Colonic mucosa (tissue), 4 donors: ENCODE data around the gene FGF9. TPM values are rescaled to one million over a fixed set of nuclear protein-coding genes. Genes with fewer than 3 reads are reported as not detected.

Experiments used
- DNase-seq: peaks from one replicate; pipeline ENCODE4 v3.0.0-alpha.2; 2020
- H3K27ac ChIP-seq: fragments of 200-600 bp; one replicate; pipeline ENCODE4 v1.8.0; 2021
- H3K27me3 ChIP-seq: fragments of 200-600 bp; one replicate; pipeline ENCODE4 v1.8.0; 2021
- H3K36me3 ChIP-seq: fragments of 200-600 bp; one replicate; pipeline ENCODE4 v1.8.0; 2021
- H3K4me1 ChIP-seq: fragments of 200-600 bp; one replicate; pipeline ENCODE4 v1.8.0; 2021; ENCODE audit warnings: mild to moderate bottlenecking
- H3K4me3 ChIP-seq: fragments of 200-600 bp; one replicate; pipeline ENCODE4 v1.8.0; 2021
- H3K9ac ChIP-seq, 2 donors: one replicate each; pipeline ENCODE4 v1.7.0; 2013; ENCODE audit warnings: control low read depth in 2 of 2, low read depth in 2 of 2, low read length in 2 of 2
- H3K9me3 ChIP-seq: fragments of 200-600 bp; one replicate; pipeline ENCODE4 v1.8.0; 2021
- intact Hi-C: fragments of 100-400 bp; cut with DNase I; formaldehyde crosslinking; loops from one replicate; pipeline ENCODE4 v1.14.1; 2022
- total RNA-seq, 2 donors: library from RNA; stranded (reverse); fragmentation: NEBNext Ultra II Directional in 1 of 2; extraction: Animal tissue kit (Norgen Biotek cat#: 25700) in 1 of 2; gene quantifications; one replicate each; pipeline ENCODE4 v1.2.1, GENCODE V29; 2021
- TF ChIP-seq, protein P1 (sequence below): fragments of 200-600 bp; IDR thresholded peaks from one replicate; pipeline ENCODE4 v1.8.0; 2022; ENCODE audit warnings: antibody characterized with exemption, mild to moderate bottlenecking
- donor health status: healthy.
- donor health status: DM: no; HTN: no; CAD: no.
- donor health status: DM: no; HTN: no; CAD: no.

Gene FGF9
- total RNA-seq, 2 donors from 2014 or later = 0.67 to 1.2 TPM

DNA sequence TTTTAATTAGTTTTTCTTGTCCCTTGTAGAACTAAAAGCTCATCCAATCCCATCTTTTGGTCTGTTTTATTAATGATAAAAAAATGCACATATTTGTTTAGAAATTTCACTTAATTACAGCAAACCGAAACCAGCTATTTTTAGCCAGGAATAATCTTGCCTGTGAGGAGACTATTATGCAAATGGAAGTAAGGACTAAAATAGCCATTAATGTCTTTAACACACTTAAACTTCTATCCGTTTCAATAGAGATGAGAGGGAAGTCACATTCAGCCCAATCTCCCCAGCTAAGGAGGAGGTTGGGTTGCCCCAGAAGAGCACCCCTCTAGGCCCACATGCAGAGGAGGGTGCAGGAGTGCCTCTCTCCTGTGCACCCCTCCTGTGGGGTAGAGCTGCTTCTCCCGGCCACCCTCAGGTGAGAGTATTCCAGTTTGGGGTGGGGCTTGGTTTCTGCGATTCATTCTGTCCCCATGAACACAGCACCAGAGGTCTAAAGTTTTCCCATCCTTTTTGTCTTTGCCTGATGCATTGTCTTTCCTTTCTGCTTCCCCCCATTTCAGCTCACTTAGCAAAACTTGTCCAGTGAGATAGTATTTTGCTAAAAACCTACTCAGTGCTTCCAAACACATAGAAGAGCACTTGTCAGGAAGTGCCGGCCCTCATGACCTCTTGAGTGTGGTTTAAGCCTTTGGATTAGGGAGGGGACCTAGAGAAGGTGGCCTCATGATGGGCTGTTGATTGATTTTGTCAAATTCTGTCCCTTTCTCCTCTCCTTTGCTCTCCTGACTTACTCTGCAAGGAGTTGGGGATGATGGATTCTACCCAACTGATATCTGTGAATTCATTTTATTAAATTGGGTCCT is 28.2 kb downstream of the FGF9 start:
- no peaks in the 10 kb centered on the region for H3K4me1 ChIP-seq
- no peaks in the 10 kb centered on the region for H3K27me3 ChIP-seq
- DNase-seq = no peak
- H3K36me3 ChIP-seq = no peaks in the 10 kb centered on the region
- H3K4me3 ChIP-seq = no peak overlapping the region
- H3K9ac ChIP-seq = no peak overlapping the region
- H3K27ac ChIP-seq = no peak overlapping the region
- TF ChIP-seq, protein P1, sequence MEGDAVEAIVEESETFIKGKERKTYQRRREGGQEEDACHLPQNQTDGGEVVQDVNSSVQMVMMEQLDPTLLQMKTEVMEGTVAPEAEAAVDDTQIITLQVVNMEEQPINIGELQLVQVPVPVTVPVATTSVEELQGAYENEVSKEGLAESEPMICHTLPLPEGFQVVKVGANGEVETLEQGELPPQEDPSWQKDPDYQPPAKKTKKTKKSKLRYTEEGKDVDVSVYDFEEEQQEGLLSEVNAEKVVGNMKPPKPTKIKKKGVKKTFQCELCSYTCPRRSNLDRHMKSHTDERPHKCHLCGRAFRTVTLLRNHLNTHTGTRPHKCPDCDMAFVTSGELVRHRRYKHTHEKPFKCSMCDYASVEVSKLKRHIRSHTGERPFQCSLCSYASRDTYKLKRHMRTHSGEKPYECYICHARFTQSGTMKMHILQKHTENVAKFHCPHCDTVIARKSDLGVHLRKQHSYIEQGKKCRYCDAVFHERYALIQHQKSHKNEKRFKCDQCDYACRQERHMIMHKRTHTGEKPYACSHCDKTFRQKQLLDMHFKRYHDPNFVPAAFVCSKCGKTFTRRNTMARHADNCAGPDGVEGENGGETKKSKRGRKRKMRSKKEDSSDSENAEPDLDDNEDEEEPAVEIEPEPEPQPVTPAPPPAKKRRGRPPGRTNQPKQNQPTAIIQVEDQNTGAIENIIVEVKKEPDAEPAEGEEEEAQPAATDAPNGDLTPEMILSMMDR = no peak
- H3K9me3 ChIP-seq = no peaks in the 10 kb centered on the region
- intact Hi-C loops = no loop called here

DNA sequence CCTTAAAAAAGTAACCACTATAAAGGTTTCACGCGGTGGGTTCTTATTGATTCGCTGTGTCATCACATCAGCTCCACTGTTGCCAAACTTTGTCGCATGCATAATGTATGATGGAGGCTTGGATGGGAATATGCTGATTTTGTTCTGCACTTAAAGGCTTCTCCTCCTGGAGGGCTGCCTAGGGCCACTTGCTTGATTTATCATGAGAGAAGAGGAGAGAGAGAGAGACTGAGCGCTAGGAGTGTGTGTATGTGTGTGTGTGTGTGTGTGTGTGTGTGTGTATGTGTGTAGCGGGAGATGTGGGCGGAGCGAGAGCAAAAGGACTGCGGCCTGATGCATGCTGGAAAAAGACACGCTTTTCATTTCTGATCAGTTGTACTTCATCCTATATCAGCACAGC is 30.6 kb downstream of the FGF9 start:
- no peak overlapping the region for H3K9ac ChIP-seq
- no peaks in the 10 kb centered on the region for H3K4me1 ChIP-seq
- no peaks in the 10 kb centered on the region for H3K9me3 ChIP-seq
- H3K4me3 ChIP-seq = no peak overlapping the region
- intact Hi-C loops = no loop called here
- no peak for DNase-seq
- no peaks in the 10 kb centered on the region for H3K36me3 ChIP-seq
- H3K27me3 ChIP-seq = no peaks in the 10 kb centered on the region
- H3K27ac ChIP-seq = no peak overlapping the region
- TF ChIP-seq, protein P1 = no peak

DNA sequence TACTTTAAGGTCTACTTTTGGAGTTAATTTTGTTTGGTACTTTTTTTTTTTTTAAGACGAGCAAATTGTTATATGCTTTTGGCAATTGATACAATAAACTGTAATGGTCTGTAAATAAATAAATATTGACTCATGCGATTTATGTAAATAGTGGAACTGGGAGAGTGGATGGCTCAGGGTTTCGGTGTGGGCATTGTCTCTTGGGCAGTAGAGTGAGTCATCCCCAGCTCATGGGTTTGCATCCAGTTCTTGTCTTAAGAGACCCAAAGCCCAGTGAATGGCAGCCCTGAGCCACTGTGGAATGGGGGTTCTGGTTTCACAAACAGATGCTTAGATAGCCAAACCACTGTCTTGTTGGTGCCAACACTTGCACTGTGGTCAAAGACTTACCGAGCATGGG is 33.0 kb downstream of the FGF9 start:
- DNase-seq = no peak
- Histone ChIP-seq H3K4me1 (no peaks in the 10 kb centered on the region), H3K27ac (no peak overlapping the region), H3K9ac (no peak overlapping the region), H3K4me3 (no peak overlapping the region), H3K36me3 (no peaks in the 10 kb centered on the region), H3K27me3 (no peaks in the 10 kb centered on the region), H3K9me3 (no peaks in the 10 kb centered on the region)
- intact Hi-C loops = no loop called here
- TF ChIP-seq, protein P1 = no peak

DNA sequence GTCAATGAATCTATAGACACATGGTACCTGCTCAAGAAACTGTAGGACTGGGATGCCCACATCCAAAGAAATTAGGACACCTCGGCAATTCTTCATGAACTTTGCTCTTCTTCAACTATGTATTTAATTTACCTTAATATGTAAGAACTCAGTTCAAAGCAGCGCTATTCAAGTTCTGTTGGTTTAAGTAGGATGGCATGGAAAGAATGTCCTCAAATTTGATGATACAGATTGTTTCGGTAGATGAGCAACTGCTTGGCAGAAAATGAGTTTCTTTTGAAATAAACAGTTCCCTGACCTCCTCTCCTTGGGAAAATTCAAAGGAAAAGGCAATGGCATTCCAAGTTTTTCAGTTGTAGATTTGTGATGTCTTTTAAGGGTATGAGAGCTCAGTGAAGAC is 36.7 kb downstream of the FGF9 start:
- H3K27ac ChIP-seq = no peak overlapping the region
- TF ChIP-seq, protein P1 = no peak
- H3K9ac ChIP-seq = no peak overlapping the region
- H3K4me3 ChIP-seq = no peak overlapping the region
- no peak for DNase-seq
- H3K9me3 ChIP-seq = no peaks in the 10 kb centered on the region
- no peaks in the 10 kb centered on the region for H3K36me3 ChIP-seq
- intact Hi-C loops = no loop called here
- no peaks in the 10 kb centered on the region for H3K27me3 ChIP-seq
- no peaks in the 10 kb centered on the region for H3K4me1 ChIP-seq

DNA sequence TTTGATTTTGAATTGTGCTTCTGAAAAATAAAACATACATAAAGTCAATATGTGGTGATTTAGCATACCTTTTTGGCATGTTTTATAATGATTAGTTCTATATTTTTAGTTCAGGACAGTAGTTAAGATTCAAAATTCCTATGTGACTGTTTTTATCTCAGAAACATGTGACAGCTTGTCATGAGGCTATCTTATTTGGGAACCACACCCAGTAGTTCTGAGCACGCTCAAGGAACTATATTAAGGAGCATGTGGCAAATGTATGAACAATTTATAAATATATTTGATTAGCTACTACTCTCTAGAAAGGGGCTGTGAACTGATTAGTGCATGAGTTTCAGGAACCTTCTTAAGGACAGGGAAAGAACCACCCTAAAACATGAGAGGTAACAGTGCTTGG is 38.8 kb downstream of the FGF9 start:
- H3K27me3 ChIP-seq = no peaks in the 10 kb centered on the region
- no peak overlapping the region for H3K27ac ChIP-seq
- no peak overlapping the region for H3K4me3 ChIP-seq
- no peaks in the 10 kb centered on the region for H3K9me3 ChIP-seq
- no peak for DNase-seq
- no peaks in the 10 kb centered on the region for H3K4me1 ChIP-seq
- TF ChIP-seq, protein P1 = no peak
- no peak overlapping the region for H3K9ac ChIP-seq
- no peaks in the 10 kb centered on the region for H3K36me3 ChIP-seq
- intact Hi-C loops = no loop called here
